ENCODE data around the gene PPFIA1.
A peak's percentile ranks its signal among the peaks of the same experiment; 100 is the strongest.

DNA sequence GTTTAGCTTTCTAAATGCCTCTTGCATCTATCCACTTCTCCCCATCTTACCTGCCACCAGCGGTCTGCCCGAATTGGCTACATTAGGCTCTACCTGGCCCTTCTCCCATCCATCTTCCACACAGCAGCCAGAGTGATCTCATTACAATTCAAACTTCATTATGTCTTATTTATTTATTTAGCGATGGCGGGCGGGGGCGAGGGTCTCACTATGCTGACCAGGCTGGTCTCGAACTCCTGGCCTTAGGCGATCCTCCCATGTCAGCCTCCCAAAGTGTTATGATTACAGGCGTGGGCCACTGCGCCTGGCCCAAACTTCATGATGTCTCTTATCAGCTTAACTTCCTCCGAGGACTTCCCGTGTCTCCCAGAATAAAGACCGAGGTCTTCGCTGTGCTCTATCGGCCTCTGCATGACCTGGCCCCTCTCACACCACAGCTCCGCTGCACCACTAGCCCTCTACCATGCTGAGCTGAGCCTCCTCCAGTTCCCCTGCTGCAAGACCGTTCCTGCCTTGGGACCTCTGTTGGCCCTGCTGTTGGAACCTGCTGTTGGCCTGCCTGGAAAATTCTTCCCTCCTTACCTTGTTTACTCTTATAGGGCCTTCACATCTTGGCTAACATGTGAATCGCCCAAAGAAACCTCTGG lies 127.0 kb downstream of the PPFIA1 start:
- no peak for TF ChIP-seq POLR2AphosphoS5 (IDR thresholded peaks at IDR 0.05; ENCODE audit: low read depth)
- TF ChIP-seq SPI1 (IDR thresholded peaks at IDR 0.05; ENCODE audit: borderline replicate concordance, low read depth) = no peak; the same call in 1 of the 2 replicates
- TF ChIP-seq GABPA (IDR thresholded peaks at IDR 0.05; ENCODE audit: low read depth) = 0 out of 2 replicates have a peak, but pooled peaks have one; percentile 10
- TF ChIP-seq, protein P1, sequence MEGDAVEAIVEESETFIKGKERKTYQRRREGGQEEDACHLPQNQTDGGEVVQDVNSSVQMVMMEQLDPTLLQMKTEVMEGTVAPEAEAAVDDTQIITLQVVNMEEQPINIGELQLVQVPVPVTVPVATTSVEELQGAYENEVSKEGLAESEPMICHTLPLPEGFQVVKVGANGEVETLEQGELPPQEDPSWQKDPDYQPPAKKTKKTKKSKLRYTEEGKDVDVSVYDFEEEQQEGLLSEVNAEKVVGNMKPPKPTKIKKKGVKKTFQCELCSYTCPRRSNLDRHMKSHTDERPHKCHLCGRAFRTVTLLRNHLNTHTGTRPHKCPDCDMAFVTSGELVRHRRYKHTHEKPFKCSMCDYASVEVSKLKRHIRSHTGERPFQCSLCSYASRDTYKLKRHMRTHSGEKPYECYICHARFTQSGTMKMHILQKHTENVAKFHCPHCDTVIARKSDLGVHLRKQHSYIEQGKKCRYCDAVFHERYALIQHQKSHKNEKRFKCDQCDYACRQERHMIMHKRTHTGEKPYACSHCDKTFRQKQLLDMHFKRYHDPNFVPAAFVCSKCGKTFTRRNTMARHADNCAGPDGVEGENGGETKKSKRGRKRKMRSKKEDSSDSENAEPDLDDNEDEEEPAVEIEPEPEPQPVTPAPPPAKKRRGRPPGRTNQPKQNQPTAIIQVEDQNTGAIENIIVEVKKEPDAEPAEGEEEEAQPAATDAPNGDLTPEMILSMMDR (IDR thresholded peaks at IDR 0.05; ENCODE audit: insufficient read depth, low read length) = no peak
- TF ChIP-seq, protein P2, sequence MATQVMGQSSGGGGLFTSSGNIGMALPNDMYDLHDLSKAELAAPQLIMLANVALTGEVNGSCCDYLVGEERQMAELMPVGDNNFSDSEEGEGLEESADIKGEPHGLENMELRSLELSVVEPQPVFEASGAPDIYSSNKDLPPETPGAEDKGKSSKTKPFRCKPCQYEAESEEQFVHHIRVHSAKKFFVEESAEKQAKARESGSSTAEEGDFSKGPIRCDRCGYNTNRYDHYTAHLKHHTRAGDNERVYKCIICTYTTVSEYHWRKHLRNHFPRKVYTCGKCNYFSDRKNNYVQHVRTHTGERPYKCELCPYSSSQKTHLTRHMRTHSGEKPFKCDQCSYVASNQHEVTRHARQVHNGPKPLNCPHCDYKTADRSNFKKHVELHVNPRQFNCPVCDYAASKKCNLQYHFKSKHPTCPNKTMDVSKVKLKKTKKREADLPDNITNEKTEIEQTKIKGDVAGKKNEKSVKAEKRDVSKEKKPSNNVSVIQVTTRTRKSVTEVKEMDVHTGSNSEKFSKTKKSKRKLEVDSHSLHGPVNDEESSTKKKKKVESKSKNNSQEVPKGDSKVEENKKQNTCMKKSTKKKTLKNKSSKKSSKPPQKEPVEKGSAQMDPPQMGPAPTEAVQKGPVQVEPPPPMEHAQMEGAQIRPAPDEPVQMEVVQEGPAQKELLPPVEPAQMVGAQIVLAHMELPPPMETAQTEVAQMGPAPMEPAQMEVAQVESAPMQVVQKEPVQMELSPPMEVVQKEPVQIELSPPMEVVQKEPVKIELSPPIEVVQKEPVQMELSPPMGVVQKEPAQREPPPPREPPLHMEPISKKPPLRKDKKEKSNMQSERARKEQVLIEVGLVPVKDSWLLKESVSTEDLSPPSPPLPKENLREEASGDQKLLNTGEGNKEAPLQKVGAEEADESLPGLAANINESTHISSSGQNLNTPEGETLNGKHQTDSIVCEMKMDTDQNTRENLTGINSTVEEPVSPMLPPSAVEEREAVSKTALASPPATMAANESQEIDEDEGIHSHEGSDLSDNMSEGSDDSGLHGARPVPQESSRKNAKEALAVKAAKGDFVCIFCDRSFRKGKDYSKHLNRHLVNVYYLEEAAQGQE (IDR thresholded peaks at IDR 0.05; ENCODE audit: insufficient replicate concordance, low read depth) = no peak

Data from HL-60 (cell line).